Camera-type eye (tissue), 1 donor: ENCODE results near the gene GOLGA6L9. TPM values are rescaled to one million over a fixed set of nuclear protein-coding genes. Genes with fewer than 3 reads are reported as not detected.

Experiments
- total RNA-seq: library from RNA; depleted of rRNA; stranded (reverse); fragments of >200 nt; gene quantifications from one replicate; pipeline ENCODE4 v1.2.3, GENCODE V29; 2014

Gene GOLGA6L9
- 14.8 TPM for total RNA-seq

GRCh38 chr15:82429693-82430092 lies at the start of gene GOLGA6L9:
GOLGA6L9 (plus strand) TSS chr15:82429816; CDS start chr15:82430080, 264 bp downstream.

Other genes with a start within 250 kb of the GOLGA6L9 start
- 33.4 TPM for gene EFL1, start 167.1 kb upstream of the GOLGA6L9 start, total RNA-seq
- gene SAXO2, start 167.0 kb upstream of the GOLGA6L9 start, total RNA-seq, result 12.1 TPM
- 5.0 TPM for gene GOLGA6L10, start 80.3 kb upstream of the GOLGA6L9 start, total RNA-seq
- gene RPS17, start 110.6 kb downstream of the GOLGA6L9 start, total RNA-seq, result 824 TPM
- gene CPEB1, start 217.5 kb downstream of the GOLGA6L9 start, total RNA-seq, result 9.8 TPM